NCI-H1436 treated with DMSO at 0.1 percent for 48 hours (cell line): ENCODE measurements around the gene RPH3AL.
"Not testable (repeated sequence)": the region's sequence is repeated elsewhere in the genome, so short reads cannot be mapped to it uniquely, and the experiment has no call there.

Experiments
- DNase-seq: peaks from one replicate; lab custom pipeline; 2025; lab: John Stamatoyannopoulos, UW

The RPH3AL gene

DNA sequence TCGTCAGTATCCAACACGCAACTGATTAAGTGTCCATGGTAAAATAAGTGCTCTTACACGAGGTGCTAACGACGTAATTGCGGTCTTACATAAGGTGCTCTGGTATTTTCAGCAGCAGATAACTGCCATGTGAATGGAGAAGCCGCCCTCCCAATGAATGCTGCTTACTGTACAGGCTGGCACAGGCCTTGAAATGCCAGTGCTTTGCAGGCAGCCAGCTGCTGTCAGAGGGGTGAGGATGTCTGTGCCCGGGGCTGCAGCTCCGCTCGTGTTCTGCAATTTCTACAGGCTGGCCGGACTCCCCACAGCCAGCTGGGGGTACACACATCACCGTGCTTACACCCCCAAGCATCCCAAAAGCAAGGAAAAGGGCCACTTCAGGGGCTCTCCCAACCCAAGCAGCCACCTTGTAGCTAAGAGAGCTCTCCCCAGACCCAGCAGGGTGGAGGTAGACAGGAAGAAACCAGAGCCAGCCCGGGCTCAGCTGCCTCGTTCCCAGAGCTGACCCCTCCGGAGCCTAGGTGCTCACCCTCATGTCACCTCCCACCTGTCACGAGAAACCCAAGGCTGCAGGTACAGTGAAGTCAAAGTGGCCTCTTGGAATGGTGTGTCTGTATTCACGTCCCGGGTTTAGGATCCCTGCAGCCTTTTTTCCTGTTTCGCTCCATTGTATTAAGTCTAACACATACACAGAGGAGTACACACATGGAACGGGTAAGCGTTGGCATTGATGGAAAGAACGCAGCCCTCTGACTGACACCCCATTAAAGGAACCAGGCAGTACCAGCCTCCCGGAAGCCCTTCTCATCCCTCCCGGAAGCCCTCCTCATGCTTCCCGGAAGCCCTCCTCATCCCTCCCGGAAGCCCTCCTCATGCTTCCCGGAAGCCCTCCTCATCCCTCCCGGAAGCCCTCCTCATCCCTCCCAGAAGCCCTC lies 27.2 kb upstream of the RPH3AL start:
- DNase-seq: peak; percentile 8

DNA sequence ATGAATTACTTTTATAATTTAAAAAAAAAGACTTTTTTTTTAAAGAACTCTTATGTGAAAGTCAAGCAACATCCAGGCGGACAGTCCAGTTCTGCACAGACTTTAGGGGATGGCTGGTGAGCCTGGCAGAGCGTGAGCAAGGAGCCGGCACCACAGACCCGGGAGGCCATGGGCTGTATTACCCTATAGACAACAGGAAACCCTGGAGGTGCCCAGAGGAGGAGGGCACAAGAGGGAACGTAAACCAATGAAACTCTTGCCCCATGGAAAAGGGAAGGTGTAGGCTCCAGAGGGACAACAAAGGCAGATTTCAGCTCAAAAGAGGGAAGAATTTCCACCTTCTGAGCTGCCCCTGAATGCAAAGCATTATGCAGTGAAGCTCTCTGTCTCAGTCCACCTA lies 25.5 kb upstream of the RPH3AL start:
- no peak for DNase-seq

DNA sequence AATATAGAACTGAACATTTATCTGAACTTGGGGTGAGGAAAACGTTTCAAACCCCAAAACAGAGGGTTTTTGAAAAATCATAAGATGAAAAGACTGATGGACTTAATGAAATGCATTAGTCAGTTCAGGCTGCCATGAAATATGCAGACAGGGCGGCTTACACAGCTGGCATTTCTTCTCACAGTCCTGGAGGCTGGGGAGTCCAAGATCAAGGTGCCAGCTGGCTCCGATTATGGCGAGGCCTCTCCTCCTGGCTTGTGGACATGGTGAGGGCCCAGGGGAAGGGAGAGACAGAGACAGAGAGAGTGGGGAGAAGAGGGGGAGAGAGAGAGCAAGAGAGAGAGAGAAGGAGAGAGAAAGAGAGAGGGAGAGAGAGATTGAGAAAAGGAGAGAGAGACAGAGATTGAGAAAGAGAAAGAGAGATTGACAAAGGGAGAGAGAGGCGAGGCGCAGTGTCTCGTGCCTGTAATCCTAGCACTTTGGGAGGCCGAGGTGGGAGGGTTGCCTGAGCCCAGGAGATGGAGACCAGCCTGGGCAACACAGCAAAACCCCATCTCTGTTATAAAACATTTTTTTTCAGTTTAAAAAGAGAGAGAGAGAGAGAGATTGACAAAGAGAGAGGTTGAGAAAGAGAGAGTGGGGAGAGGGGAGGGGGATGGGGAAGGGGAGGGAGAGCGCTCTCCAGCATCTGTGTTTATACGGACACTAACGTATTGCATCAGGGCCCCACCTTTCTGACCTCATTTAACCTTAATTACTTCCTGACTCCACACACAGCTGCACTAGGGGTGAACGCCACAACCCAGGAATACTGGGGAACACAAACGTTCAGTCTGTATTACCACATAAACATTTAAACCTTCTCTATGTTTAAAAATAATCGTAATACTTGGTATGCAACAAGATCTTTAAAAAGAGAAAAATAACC lies 24.6 kb upstream of the RPH3AL start:
- no peak for DNase-seq

- DNase-seq: no peak
Measured at GRCh38 chr17:373613-374230, 21.1 kb upstream of the RPH3AL start.

GRCh38 chr17:372157-373152 lies 19.8 kb upstream of the RPH3AL start:
- DNase-seq: no peak

DNA sequence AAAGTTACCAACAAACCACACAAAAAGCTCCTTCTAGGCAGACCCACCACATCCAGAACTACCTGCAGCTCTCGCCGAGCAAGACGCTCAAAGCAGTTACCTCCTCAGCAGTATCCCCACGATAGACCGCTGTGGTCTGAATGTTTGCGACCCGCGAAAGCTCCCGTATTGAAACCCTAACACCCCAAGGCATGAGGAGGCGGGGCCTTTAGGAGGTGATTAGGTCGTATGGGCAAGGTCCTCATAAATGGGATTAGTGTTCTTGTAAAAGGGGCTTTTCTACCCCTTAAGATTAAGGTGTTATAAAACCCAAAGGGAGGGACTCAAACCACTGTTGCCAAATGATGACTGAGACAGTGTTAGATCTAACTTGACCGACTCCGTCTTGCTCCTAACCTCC lies 19.0 kb upstream of the RPH3AL start:
- no peak for DNase-seq

GRCh38 chr17:367656-368055 lies 15.0 kb upstream of the RPH3AL start:
- DNase-seq: not testable (repeated sequence)

GRCh38 chr17:366657-367615 lies 14.3 kb upstream of the RPH3AL start:
- DNase-seq: not testable (repeated sequence)

DNA sequence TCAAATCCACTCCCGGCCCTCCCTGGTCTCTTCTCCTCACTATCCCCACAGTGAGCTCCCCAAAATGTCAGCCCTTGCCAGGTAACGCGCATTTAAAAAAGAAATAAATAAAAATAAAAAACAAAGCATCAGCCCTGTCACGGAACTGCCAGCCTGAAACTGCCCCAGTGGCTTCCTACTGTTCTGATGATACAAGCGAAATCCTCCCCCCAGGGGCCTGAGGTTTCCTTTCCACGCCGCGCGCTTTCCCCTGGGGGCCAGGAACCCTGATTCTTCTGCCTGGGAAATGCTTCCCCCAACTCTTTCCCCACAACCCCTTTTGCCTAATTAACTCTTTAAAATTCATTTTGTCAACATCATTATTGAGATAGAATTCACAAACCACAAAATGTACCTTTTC lies 12.2 kb upstream of the RPH3AL start:
- no peak for DNase-seq

- no peak for DNase-seq
Measured at GRCh38 chr17:364308-364707, 11.7 kb upstream of the RPH3AL start.

DNA sequence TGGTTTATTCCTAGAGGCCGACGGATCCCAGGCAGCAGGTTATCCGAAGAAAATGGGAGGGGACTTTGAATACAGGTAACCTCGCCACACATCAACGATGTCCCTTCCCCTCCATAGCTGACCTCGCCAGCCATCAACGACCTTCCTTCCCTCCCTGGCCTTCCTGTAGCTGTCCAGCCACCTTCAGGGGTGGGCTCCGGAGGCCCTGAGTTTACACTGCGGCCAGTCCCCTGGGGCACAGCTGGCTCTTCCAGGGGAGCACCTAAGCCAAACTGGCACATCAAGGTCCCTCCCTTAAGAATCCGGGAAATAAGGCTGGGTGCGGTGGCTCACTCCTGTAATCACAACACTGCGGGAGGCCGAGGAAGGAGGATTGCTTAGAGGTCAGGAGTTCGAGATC lies 10.1 kb upstream of the RPH3AL start:
- DNase-seq: no peak

GRCh38 chr17:360092-360750 lies 7.6 kb upstream of the RPH3AL start:
- DNase-seq: no peak

GRCh38 chr17:358491-359151 lies 6.0 kb upstream of the RPH3AL start:
- DNase-seq: no peak

DNA sequence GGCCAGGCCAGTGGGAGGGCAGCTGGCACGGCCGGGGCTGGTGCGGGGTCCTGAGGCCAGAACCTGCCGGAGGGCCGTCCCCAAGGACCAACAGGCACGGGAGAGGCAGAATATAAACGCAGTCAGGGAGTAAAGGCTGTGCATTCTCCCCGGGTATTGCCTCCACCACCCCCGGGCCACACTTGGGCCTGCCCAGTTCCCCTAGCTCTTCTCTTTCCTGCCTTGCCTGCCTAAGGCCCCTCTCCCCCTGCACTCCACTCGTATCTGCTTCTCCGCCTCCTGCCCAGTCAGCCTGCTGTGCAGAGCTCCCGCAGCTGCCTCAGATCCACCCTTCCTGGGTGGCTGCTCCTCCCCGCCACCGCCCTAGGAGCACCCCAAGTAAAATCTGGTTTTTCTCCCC lies 5.0 kb upstream of the RPH3AL start:
- DNase-seq: no peak

DNA sequence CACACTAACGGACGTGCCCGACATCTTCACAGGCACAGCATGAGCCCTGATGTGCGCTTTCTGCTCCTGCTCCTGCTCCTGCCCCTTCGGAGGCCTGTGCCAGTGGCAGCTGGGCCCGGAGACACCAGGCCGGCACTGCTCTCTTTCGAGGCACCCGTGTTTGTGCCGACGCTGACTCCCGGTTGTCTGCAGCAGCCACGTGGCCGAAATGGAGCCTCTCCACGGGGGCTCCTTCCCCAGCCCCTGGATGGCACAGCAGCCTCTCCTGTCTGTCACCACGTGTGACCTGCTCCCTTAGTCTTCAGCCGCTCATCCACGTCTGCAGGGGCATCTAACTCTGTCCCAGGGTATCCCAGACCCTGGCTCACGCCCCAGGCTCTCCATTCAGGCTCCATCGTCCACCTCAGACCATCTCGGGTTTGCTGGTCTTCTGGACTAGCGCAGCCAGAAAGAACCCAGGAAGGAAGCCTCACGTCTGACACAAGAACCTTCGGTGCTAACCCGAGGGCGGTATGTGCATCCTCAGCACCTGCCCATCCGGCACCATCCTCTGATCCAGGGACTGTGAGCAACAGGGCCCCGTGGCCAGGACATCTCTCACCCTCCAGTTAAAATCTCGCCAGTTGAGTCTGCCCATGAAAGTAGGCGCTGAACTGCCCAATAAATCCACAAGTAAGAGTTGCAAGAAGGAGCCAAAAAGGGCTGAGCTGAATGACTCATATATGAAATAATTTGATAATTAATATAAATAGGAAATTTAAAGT lies 4.2 kb upstream of the RPH3AL start:
- no peak for DNase-seq

DNA sequence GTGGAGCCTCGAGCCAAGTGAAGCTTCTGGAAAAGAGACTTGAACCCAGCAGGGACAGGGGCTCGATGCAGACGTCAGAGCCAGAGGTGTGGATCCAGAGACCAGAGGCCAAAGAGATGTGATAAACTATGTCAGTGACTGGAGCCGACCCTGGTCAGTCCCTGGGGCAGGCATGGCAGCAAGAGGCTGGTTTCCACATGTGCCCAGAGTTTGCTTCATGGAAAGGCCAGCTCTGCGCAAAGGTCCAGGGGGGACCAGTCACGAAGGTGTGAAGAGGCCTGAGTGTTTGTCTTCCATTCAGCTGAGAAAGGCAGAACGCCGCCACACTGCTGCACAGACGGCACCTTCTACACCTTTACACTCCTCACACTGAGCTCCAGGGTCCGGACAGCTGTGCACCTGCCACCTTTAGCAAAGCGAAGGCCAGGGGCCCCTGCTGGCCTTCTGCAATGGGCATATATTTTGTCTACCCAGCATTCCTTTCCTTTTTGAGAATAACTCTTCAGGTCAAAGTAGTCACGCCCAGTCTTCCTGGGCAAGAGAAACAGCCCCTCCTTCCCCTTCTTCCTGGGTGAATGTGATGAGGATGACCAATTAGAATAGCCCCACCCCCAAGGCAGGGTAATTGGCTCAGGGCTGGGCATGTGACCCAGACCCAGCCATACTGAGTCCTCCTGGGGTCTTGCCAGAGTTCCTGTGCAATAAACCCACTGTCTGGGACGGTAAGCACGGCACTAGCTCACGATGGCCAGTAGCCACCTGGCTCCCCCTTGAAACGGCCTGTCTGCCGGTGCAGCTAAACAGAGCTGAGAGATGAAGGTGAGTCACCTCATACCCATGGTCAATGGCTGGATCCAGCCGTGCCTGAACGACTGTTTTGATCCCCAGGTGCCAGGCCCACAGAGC lies 2.3 kb upstream of the RPH3AL start:
- no peak for DNase-seq

DNA sequence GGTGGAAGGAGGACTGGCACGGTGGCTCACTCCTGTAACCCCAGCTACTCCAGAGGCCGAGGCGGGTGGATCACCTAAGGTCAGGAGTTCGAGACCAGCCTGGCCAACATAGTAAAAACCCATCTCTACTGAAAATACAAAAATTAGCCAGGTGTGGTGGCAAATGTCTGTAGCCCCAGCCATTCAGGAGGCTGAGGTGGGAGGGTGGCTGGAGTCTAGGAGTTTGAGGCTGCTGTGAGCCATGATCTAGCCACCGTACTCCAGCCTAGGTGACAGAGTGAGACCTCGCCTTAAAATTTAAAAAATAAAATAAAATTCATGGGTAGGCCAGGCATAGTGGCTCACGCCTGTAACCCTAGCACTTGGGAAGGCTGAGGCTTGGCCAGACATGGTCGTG lies 1.2 kb upstream of the RPH3AL start:
- DNase-seq: no peak
